ENCODE measurements around the gene PFKFB2. TPM values are rescaled to one million over a fixed set of nuclear protein-coding genes. Genes with fewer than 3 reads are reported as not detected.

Gene PFKFB2
- total RNA-seq, 6 experiments from 2014 or later: 2.5 to 7.0 (median 3.2) TPM

DNA sequence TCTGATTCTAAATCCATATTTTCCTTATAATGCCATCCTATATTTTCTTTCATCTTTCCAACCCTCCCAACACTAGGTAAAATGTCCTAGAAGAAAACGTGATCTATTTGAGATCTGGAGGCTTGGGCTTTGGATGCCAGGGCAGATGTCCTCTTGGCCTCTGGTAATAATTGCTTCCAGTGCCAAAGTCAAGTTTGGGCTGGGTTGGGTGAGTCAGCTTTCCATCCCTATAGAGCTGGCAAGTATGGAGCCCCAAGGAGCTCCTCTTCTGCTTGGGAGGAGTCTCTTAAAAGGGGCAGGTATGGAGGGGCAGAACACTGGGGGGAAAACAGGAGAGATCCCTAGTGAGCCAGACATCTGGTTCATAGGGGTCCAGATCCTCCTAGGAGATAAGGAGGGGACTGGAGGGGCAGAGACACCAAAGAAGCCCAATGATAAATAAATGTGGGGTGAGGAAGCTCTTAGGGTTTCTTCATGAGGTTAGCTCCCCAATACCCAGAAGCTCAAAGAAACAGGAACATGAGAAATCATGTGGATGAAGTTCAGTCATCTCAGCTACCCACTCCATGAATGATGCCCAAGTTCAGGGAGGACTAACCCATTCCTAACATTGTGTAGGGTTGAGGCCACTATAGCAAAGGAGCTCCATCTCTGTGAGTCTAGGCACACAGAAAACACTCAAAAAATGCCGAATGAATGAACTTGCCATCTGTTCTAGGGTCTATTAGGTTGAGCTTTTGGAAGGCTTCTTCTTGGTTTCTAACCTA, 24.0 kb upstream of the PFKFB2 start:
- peaks cover 78% of the 10 kb centered on the region for H3K4me1 Mint-ChIP-seq (ENCODE audit: low read depth)
- TF ChIP-seq CTCF (IDR thresholded peaks at IDR 0.05): no peak
- H3K27me3 Mint-ChIP-seq (ENCODE audit: insufficient read depth): no peaks in the 10 kb centered on the region; the same call in 1 of the 2 replicates
- H3K27ac Mint-ChIP-seq: peak overlapping the region; percentile 49; the same call in 1 of the 2 replicates
- no peak overlapping the region; the same call in 1 of the 2 replicates for H3K4me3 Mint-ChIP-seq
- H3K36me3 Mint-ChIP-seq (ENCODE audit: low read depth): 0 out of 2 replicates have a peak, but pooled peaks cover 5% of the 10 kb centered on the region
- H3K9me3 Mint-ChIP-seq: no peaks in the 10 kb centered on the region
- DNase-seq: no peak

- no peak for TF ChIP-seq CTCF (IDR thresholded peaks at IDR 0.05)
- DNase-seq: no peak
- Mint-ChIP-seq H3K4me3 (no peak overlapping the region), H3K36me3 (ENCODE audit: low read depth) (0 out of 2 replicates have a peak, but pooled peaks cover 5% of the 10 kb centered on the region), H3K9me3 (no peaks in the 10 kb centered on the region), H3K27me3 (ENCODE audit: insufficient read depth) (no peaks in the 10 kb centered on the region; the same call in 1 of the 2 replicates), H3K27ac (peak overlapping the region; percentile 44; the same call in 1 of the 2 replicates), H3K4me1 (ENCODE audit: low read depth) (peaks cover 69% of the 10 kb centered on the region)
Observed at GRCh38 chr1:207029701-207030521, 23.2 kb upstream of the PFKFB2 start.

GRCh38 chr1:207030522-207031009, 22.5 kb upstream of the PFKFB2 start:
- H3K4me3 Mint-ChIP-seq: no peak overlapping the region
- TF ChIP-seq CTCF (IDR thresholded peaks at IDR 0.05): no peak
- H3K27me3 Mint-ChIP-seq (ENCODE audit: insufficient read depth): peaks cover 2% of the 10 kb centered on the region
- no peak overlapping the region; the same call in 1 of the 2 replicates for H3K27ac Mint-ChIP-seq
- no peak for DNase-seq
- no peaks in the 10 kb centered on the region for H3K9me3 Mint-ChIP-seq
- 0 out of 2 replicates have a peak, but pooled peaks cover 5% of the 10 kb centered on the region for H3K36me3 Mint-ChIP-seq (ENCODE audit: low read depth)
- peaks cover 63% of the 10 kb centered on the region for H3K4me1 Mint-ChIP-seq (ENCODE audit: low read depth)

DNA sequence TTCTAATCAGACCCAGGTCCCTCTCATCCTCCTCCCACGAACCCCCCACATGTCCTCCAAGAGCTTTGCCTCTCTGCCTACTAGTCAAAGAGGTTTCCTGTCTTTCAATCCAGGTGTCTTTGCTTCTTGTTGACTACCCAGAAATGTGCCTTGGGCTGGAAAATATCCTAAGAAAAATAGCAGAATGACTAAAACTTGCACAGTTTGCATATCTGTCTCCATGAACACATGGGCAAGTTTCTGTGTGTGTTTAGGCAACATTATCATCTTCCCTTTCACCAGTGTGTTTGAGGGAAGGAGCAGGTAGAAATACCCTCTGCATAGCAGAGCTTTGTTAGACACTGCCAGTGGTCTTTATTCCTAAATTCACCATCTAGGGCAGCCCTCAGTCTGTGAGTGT, 22.1 kb upstream of the PFKFB2 start:
- no peak for DNase-seq

More for the DNA sequence above, 22.1 kb upstream of the PFKFB2 start:
- Mint-ChIP-seq H3K4me1 (ENCODE audit: low read depth) (peaks cover 58% of the 10 kb centered on the region), H3K27me3 (ENCODE audit: insufficient read depth) (peaks cover 2% of the 10 kb centered on the region), H3K27ac (no peak overlapping the region), H3K4me3 (no peak overlapping the region), H3K36me3 (ENCODE audit: low read depth) (0 out of 2 replicates have a peak, but pooled peaks cover 5% of the 10 kb centered on the region), H3K9me3 (no peaks in the 10 kb centered on the region)
- no peak for TF ChIP-seq CTCF (IDR thresholded peaks at IDR 0.05)
